Stimulated activated CD8-positive, alpha-beta memory T cell treated with anti-CD3 and anti-CD28 coated beads, Interleukin-15, amount 100 ng/mL, for 24 hours (primary cell): ENCODE results near the gene TESK1.

ENCODE experiments used
- DNase-seq: peaks from one replicate; pipeline ENCODE4 v3.0.0-alpha.2; 2020; ENCODE audit warnings: low read depth

Gene TESK1

DNA sequence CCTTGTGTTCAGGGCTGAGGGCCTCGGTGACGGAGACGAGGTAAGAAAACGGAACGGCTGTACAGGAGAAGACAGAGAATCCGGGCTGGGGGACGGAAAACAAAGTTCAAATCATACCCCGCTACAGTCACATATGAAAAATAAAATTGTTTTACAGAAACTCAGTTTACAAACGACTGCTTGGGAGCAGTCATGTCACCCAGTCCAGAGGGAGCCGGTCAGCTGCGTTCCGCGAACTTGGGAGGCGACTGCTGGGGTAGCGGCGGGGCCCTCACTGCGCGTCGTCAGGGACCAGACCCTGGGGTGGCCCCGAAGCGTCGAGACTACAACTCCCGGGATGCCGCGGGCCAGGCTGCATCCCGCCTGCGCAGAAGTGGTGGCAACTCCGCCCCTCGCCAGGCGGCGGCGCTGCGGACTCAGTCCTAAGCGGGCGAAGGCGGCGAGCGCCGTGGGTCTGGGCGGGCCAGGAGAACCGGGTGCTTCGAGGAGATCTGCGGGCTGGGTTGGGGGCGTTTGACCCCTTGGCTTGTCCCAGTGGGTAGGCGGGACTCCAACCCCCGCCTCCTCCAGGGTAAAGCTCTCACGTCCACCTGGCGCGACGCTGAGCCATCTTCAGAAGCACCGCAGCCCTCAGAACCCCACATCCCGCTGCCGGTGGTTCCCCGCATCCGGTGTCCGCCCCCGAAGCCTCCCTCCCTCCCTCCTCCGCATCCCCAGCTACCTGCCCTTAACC, 41.6 kb downstream of the TESK1 start:
- peak; percentile 83 for DNase-seq

GRCh38 chr9:35649431-35650340, 44.6 kb downstream of the TESK1 start:
- no peak for DNase-seq

DNA sequence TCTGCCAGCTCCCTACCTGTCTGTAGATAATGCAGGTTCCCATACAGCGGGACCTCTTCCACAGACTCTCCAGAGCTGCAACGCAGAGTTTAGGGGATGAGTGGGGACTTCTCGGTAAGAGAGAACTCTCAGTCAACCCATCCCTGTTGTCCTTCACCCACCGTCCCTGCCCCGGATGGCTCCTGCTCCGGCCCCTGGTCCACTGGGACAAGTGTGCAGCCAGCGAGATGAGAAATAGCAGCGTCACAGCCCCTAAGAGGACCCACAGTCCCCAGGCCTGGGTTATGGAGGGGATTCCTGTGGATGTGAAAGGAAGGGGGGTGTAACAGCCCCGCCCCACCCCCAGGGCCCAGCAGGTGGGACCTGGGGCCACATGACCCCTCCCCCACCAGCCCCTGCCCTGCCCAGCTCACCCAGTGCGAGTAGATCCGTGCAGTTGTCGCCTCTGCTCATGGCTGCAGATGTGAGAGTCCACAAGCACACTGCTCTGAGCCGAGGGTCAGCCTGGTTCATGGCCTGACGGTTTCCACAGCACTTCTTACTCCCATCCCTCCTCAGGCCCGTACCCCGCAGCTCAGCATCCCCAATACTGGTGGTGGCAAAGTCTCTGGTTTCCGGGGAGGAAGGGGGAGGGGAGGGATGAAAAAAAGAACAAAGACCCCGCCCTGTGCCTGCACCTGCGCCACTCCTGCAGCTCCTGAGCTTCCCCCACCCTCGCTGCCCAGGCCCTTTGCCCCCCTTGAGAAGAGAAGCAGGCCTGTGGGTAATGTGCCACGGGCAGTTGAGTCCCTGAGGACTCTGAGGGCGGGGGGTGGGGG, 45.5 kb downstream of the TESK1 start, which contains the start of gene SIT1:
SIT1 (minus strand) TSS at position 591 of the 818 bp plus-strand sequence; CDS start at position 513, 78 bp downstream.
- DNase-seq: no peak

- no peak for DNase-seq
Measured at GRCh38 chr9:35651956-35652828, 47.1 kb downstream of the TESK1 start.

DNA sequence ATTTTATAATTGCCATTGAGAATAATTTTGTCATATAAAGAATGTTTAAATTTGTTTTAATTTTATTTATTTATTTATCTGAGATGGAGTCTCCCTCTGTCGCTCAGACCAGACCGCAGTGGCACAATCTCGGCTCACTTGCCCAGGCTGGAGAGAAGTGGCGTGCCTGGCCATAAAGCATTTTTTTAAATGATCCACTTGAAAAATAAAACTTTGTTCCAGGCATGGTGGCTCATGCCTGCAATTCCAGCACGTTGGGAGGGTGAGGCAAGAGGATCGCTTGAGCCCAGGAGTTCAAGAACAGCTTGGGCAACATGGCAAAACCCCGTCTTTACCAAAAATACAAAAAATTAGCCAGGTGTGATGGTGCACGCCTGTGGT, 47.8 kb downstream of the TESK1 start:
- DNase-seq: no peak

DNA sequence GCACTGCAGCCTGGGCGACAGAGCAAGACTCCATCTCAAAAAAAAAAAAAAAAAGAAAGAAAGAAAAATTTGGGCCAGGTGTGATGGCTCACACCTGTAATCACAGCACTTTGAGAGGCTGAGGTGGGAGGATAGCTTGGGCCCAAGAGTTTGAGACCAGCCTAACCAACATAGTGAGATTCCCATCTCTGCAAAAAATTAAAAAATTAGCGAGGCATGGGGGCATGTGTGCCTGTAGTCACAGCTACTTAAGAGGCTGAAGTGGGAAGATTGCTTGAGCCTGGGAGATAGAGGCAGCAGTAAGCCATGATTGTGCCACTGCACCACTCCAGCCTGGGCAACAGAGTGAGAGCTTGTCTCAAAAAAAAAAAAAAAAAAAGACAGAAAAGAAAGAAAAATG, 48.5 kb downstream of the TESK1 start:
- DNase-seq: no peak

DNA sequence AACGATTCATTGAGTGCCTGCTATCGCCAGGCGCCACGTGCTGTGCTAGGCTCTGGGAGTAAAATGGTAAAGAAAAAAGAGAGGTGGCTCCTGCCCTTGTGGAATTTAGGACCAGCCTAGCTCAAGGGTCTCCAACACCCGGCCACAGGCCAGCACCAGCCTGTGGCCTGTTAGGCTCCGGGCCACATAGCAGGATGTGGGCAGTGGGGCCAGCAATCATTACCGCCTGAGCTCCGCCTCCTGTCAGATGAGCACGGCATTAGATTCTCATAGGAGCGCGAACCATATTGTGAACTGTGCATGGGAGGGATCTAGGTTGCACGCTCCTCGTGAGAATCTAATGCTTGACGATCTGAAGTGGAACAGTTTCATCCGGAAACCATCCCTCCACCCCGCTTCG, 51.3 kb downstream of the TESK1 start:
- no peak for DNase-seq

- DNase-seq: no peak
Measured at GRCh38 chr9:35656831-35657545, 51.9 kb downstream of the TESK1 start.

GRCh38 chr9:35657546-35658136, 52.6 kb downstream of the TESK1 start, which contains the start of gene RMRP:
Gene RMRP, minus strand, starts transcription at chr9:35658019.
- DNase-seq: peak; percentile 77

DNA sequence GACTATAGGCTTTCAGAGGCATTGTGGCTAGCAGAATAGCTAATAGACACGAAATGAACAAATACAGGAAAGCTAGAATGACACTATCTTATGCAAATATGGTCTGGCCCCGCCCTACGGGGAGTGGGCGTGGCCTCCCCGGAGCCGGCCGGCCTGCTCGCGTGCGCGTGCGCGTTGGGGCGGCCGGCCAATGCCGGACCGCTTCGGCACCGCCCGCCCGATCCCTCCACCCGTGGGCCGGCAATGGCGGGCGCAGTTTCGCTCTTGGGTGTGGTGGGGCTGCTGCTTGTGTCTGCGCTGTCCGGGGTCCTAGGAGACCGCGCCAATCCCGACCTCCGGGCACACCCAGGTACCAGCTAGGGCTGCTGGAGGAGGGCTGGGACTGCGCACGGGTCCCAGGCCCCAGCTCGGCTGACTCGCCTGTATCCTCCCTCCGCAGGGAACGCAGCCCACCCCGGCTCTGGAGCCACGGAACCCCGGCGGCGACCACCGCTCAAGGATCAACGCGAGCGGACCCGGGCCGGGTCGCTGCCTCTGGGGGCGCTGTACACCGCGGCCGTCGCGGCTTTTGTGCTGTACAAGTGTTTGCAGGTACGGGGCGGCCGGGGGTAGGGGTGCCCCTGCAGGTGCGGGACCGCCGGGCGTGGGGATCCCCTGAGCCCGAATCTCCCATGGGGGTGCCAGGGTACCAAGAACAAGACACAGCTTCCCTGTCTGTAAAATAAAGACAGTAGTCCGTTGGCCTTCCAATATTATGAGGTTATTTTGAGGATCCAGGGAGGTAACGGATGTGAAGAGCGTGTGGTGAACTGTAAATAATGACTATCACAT, 53.3 kb downstream of the TESK1 start, which contains the start of gene CCDC107:
CCDC107 (plus strand) TSS at position 156 of the 831 bp plus-strand sequence; CDS start at position 244, 88 bp downstream.
- peak; percentile 72 for DNase-seq

DNA sequence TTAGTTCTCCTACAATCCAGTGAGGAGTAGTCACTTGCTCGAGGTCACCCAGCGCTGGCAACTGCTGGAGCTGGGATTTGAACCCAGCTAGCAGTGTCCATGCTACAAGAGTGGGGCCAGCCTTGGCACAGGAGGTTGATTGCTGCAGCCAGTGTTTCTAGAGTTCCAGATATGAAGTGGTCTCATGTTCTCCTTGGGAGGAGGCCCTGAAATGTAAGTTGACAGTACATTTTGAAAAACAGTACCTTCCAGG, 53.8 kb downstream of the TESK1 start:
- DNase-seq: no peak

GRCh38 chr9:35659340-35659739, 54.3 kb downstream of the TESK1 start:
- no peak for DNase-seq
